Measurements from ENCODE around the gene SYCN.

DNA sequence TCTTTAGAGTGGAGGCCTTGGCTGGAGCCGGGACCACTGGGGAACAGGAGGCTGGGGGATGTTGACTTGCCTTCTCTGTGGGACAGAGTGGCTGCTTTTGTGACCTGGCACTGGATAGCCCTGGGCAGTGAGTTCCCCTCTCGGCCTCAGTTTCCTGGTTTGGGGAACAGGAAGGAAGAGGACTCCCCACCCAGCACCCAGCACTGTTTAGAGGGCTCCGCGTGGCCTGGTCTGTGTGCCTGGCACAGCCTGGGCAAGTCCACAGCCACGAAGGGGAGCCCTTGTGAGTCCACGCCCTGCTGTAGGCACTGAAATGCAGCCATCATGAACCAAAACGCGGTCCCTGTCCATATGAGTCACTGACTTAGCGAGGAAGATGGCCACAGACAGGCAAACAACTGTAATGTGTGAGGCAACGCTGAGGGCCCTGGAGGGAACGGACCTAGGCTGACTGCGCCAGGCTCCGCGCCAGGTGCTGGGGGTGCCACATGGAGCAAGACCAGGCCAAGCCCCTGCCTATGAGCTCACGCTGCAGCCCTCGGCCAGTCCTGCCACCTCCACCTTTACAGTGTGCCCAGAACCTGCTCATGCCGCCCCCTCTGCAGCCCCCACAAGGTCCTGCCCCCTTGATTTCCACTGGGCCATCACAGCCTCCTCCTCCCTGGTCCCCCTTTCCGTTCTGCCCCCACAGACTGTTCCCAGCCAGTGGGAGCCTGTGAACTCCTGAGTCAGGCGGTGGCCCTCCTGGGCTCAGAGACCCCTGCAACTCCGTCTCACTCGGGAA, 43.0 kb downstream of the SYCN start:
- no peak for TF ChIP-seq POLR2A (IDR thresholded peaks at IDR 0.05)
- TF ChIP-seq CTCF (IDR thresholded peaks at IDR 0.05): no peak
- TF ChIP-seq EP300 (IDR thresholded peaks at IDR 0.05): no peak
